ENCODE measurements around the gene TUBG1. TPM values are rescaled to one million over a fixed set of nuclear protein-coding genes. Genes with fewer than 3 reads are reported as not detected.
A peak's percentile ranks its signal among the peaks of the same experiment; 100 is the strongest.

Gene TUBG1
- total RNA-seq, 1 donor from 2014 or later = 29.2 TPM

DNA sequence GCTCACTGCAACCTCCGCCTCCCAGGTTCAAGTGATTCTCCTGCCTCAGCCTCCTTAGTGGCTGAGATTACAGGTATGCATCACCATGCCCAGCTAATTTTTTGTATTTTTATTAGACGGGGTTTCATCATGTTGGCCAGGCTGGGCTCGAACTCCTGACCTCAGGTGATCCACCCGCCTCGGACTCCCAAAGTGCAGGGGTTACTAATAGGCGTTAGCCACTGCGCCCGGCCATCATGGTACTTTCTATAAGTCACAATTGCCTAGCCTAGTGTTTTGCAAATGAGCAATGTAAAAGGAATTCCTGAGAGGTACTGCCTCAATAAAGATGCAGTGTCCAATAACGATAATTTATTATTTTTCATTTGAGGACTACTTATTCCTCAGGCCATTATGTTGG is 18.1 kb upstream of the TUBG1 start:
- Histone ChIP-seq H3K4me1 (peaks cover 5% of the 10 kb centered on the region), H3K4me3 (no peak overlapping the region), H3K9me3 (no peaks in the 10 kb centered on the region), H3K36me3 (peaks cover 72% of the 10 kb centered on the region), H3K27me3 (no peaks in the 10 kb centered on the region), H3K27ac (no peak overlapping the region)
- intact Hi-C loops (cut with DNase I) = no loop called here
- no peak for ATAC-seq
- DNase-seq = peak; percentile 13
- TF ChIP-seq CTCF (IDR thresholded peaks at IDR 0.05) = no peak

DNA sequence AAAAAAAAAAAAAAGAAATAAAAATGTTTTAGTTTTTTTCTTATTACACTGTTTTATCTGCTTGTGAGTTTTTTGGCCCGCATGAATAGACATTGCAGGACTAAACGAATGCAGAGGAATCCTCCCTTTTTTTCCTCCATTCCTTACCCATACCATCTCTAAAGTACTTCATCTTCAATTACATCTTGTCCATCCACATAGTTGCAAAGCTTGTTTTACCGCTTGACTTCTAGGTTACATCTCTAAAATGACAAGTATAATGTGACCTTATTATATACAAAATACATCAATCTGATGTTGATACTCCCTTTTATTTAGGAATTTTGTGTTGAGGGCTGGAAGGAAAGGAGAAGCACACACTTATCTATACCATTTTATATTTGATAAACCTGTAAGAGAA is 13.1 kb upstream of the TUBG1 start:
- no peak overlapping the region for H3K4me3 ChIP-seq
- H3K27me3 ChIP-seq = no peaks in the 10 kb centered on the region
- no peak for ATAC-seq
- no peak for TF ChIP-seq CTCF (IDR thresholded peaks at IDR 0.05)
- peaks cover 12% of the 10 kb centered on the region for H3K4me1 ChIP-seq
- no peak overlapping the region for H3K27ac ChIP-seq
- DNase-seq = no peak
- intact Hi-C loops (cut with DNase I) = no loop called here
- peaks cover 23% of the 10 kb centered on the region for H3K36me3 ChIP-seq
- H3K9me3 ChIP-seq = no peaks in the 10 kb centered on the region

GRCh38 chr17:42598905-42599304 is 10.6 kb upstream of the TUBG1 start:
- Histone ChIP-seq H3K9me3 (no peaks in the 10 kb centered on the region), H3K36me3 (peaks cover 12% of the 10 kb centered on the region), H3K4me1 (peaks cover 12% of the 10 kb centered on the region), H3K27ac (no peak overlapping the region), H3K27me3 (no peaks in the 10 kb centered on the region), H3K4me3 (no peak overlapping the region)
- DNase-seq = peak; percentile 57
- intact Hi-C loops (cut with DNase I) = no loop called here
- peak; percentile 81 for ATAC-seq
- no peak for TF ChIP-seq CTCF (IDR thresholded peaks at IDR 0.05)

- H3K36me3 ChIP-seq = peaks cover 5% of the 10 kb centered on the region
- H3K9me3 ChIP-seq = no peaks in the 10 kb centered on the region
- H3K4me1 ChIP-seq = peaks cover 37% of the 10 kb centered on the region
- H3K27me3 ChIP-seq = no peaks in the 10 kb centered on the region
- H3K4me3 ChIP-seq = no peak overlapping the region
- no peak overlapping the region for H3K27ac ChIP-seq
- ATAC-seq (no peak), DNase-seq (no peak)
- no peak for TF ChIP-seq CTCF (IDR thresholded peaks at IDR 0.05)
- intact Hi-C loops (cut with DNase I) = no loop called here
Measured at GRCh38 chr17:42603318-42603717, 6.2 kb upstream of the TUBG1 start.

DNA sequence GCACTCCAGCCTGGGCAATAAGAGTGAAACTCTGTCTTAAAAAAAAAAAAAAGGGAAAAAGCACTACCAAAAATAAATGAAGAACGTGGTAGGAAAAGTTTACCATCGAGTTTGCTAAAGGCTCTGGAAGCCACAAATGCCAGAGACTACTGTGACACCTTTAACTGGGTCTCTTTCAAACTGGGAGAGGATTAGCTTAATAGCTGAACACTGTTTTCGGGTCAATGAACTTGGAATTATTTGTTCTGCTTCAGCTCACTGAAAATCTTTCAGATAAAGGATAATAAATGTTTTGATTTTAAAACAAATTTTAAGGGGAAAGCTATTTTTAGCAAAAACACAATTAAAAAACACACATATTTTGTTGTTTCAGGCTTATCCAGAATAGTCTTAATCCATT is 1.7 kb upstream of the TUBG1 start:
- H3K27me3 ChIP-seq = no peaks in the 10 kb centered on the region
- intact Hi-C loops (cut with DNase I) = no loop called here
- H3K36me3 ChIP-seq = peaks cover 17% of the 10 kb centered on the region
- no peaks in the 10 kb centered on the region for H3K9me3 ChIP-seq
- peaks cover 33% of the 10 kb centered on the region for H3K4me1 ChIP-seq
- ATAC-seq (no peak), DNase-seq (no peak)
- H3K4me3 ChIP-seq = peak overlapping the region; percentile 94
- no peak for TF ChIP-seq CTCF (IDR thresholded peaks at IDR 0.05)
- no peak overlapping the region for H3K27ac ChIP-seq
